ENCODE data around the gene JMY. TPM values are rescaled to one million over a fixed set of nuclear protein-coding genes. Genes with fewer than 3 reads are reported as not detected.

The JMY gene
- total RNA-seq, 1 experiment from 2014 or later: 15.6 TPM

DNA sequence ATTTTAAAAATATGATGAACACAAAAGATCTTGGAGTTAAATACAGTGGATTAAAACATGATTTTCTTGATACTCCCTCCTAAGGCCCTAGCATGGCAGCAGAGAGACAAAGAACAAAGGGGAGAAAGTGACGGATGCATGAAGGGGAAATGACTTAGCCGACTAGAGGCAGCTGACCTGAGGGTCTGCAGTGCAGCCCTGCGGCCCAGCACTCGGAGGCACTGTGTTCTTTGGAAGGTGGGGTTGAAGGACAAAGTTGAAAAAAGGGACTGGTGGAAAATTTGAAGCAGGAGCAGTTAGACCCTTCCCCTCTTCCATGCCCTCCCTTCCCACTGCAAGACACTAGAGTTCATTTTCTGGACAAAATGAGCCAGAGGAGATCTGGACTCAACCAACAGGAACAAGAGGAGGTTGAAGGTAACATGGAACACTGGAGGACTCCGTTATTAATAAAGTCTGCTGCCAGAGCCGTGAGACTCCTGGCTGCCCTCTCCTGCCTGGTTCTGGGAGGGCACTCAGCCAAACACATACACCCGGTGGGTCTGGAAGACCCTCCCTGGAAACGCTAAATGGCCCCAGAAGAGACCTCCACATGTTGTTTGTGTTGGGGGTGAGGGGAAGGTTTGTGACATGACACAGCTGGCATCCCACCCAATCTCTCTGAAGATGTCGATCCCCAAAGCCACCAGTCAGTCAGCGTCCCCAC lies 98.1 kb downstream of the JMY start (continued):
- TF ChIP-seq, protein P1, sequence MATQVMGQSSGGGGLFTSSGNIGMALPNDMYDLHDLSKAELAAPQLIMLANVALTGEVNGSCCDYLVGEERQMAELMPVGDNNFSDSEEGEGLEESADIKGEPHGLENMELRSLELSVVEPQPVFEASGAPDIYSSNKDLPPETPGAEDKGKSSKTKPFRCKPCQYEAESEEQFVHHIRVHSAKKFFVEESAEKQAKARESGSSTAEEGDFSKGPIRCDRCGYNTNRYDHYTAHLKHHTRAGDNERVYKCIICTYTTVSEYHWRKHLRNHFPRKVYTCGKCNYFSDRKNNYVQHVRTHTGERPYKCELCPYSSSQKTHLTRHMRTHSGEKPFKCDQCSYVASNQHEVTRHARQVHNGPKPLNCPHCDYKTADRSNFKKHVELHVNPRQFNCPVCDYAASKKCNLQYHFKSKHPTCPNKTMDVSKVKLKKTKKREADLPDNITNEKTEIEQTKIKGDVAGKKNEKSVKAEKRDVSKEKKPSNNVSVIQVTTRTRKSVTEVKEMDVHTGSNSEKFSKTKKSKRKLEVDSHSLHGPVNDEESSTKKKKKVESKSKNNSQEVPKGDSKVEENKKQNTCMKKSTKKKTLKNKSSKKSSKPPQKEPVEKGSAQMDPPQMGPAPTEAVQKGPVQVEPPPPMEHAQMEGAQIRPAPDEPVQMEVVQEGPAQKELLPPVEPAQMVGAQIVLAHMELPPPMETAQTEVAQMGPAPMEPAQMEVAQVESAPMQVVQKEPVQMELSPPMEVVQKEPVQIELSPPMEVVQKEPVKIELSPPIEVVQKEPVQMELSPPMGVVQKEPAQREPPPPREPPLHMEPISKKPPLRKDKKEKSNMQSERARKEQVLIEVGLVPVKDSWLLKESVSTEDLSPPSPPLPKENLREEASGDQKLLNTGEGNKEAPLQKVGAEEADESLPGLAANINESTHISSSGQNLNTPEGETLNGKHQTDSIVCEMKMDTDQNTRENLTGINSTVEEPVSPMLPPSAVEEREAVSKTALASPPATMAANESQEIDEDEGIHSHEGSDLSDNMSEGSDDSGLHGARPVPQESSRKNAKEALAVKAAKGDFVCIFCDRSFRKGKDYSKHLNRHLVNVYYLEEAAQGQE (IDR thresholded peaks at IDR 0.05; ENCODE audit: low read depth): no peak
- no peak for TF ChIP-seq TCF7L2 (IDR thresholded peaks at IDR 0.05; ENCODE audit: borderline replicate concordance, extremely low read depth, insufficient read depth, insufficient read length)
- TF ChIP-seq RAD21 (IDR thresholded peaks at IDR 0.05; ENCODE audit: low read depth): 0 out of 2 replicates have a peak, but pooled peaks have one; percentile 7
- no peak for TF ChIP-seq POLR2AphosphoS5 (IDR thresholded peaks at IDR 0.05; ENCODE audit: low read depth, low read length)

DNA sequence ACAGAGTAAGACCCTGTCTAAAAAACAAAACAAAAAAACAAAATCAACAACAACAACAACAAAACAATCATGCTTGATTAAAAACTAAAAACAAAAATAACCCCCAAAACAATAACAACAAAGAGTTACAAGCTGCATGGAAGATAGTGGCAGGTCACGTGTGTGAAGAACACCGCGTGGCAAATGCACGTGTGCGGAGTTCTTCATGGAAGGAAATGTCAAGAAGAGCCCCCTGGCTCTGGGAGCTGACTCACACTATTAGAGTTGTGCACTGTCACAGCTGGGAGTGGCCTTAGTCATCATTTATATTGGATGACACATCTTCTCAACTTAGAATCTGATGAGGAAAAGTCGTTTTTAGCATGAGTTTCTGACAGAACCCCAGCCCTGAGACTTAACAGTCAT lies 110.5 kb downstream of the JMY start:
- H3K9me3 ChIP-seq (ENCODE audit: control insufficient read depth in 1 of 2, insufficient read depth in 1 of 2, low read depth in 1 of 2, low read length in 2 of 2): no peaks in the 10 kb centered on the region
- H3K27ac ChIP-seq (ENCODE audit: low read depth, low read length): no peak overlapping the region
- H3K36me3 ChIP-seq (ENCODE audit: control insufficient read depth in 1 of 2, insufficient read depth in 2 of 2, low read length in 2 of 2): no peaks in the 10 kb centered on the region
- intact Hi-C loops (cut with micrococcal nuclease): no loop called here
- no peaks in the 10 kb centered on the region for H3K27me3 ChIP-seq (ENCODE audit: insufficient read depth, low read length)
- peaks cover 8 to 26% of the 10 kb centered on the region in 2 experiments for H3K4me1 ChIP-seq (ENCODE audit: control insufficient read depth in 1 of 2, insufficient read depth in 2 of 2, low read length in 2 of 2)
- TF ChIP-seq MAX (IDR thresholded peaks at IDR 0.05) (peak; percentile 50; the same call in 1 of the 2 replicates), SIN3A (IDR thresholded peaks at IDR 0.05; ENCODE audit: low read depth) (peak; percentile 24; the same call in 1 of the 2 replicates), SP1 (IDR thresholded peaks at IDR 0.05; ENCODE audit: low read depth) (peak; percentile 50; the same call in 1 of the 2 replicates), JUND (IDR thresholded peaks at IDR 0.05) (peak; percentile 77), FOSL1 (IDR thresholded peaks at IDR 0.05; ENCODE audit: low read depth) (peak; percentile 81)
- TF ChIP-seq, protein P2, sequence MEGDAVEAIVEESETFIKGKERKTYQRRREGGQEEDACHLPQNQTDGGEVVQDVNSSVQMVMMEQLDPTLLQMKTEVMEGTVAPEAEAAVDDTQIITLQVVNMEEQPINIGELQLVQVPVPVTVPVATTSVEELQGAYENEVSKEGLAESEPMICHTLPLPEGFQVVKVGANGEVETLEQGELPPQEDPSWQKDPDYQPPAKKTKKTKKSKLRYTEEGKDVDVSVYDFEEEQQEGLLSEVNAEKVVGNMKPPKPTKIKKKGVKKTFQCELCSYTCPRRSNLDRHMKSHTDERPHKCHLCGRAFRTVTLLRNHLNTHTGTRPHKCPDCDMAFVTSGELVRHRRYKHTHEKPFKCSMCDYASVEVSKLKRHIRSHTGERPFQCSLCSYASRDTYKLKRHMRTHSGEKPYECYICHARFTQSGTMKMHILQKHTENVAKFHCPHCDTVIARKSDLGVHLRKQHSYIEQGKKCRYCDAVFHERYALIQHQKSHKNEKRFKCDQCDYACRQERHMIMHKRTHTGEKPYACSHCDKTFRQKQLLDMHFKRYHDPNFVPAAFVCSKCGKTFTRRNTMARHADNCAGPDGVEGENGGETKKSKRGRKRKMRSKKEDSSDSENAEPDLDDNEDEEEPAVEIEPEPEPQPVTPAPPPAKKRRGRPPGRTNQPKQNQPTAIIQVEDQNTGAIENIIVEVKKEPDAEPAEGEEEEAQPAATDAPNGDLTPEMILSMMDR (IDR thresholded peaks at IDR 0.05 in 2 of 3, conservative IDR thresholded peaks at IDR 0.05 in 1 of 3; ENCODE audit: borderline replicate concordance in 1 of 3, insufficient read depth in 1 of 3, low read depth in 2 of 3, low read length in 2 of 3): no peak
- peak overlapping the region; percentile 52 for H2AFZ ChIP-seq (ENCODE audit: low read depth, low read length, poor library complexity, severe bottlenecking)
- ATAC-seq (peak; percentile 83), DNase-seq (ENCODE audit: low read depth, low spot score) (peak; percentile 56)
- ChIA-PET CTCF (no interaction called here), RAD21 (ENCODE audit: low non-redundant PET in 1 of 2, low total read pairs in 2 of 2, uncharacterized antibody in 2 of 2, unreplicated experiment in 2 of 2) (no interaction called here), POLR2A (no interaction called here)
- no TSS peak for BruUV-seq (replicated peaks)
- H3K9ac ChIP-seq (ENCODE audit: low read length): no peak overlapping the region
- 0 out of 4 replicates have a peak overlapping the region, but pooled peaks of 1 of the 2 experiments have one; percentile 29 for H3K4me3 ChIP-seq (replicated peaks in 1 of 2; ENCODE audit: low read depth in 1 of 2, low read length in 2 of 2)
- no peaks in the 10 kb centered on the region for H3K9me2 ChIP-seq (ENCODE audit: insufficient read depth)
- no peaks in the 10 kb centered on the region for H4K20me1 ChIP-seq (ENCODE audit: insufficient read depth)
- H3K4me2 ChIP-seq (ENCODE audit: low read length): peak overlapping the region; percentile 66
- H3K79me2 ChIP-seq (ENCODE audit: insufficient read depth, low read length): no peaks in the 10 kb centered on the region

Data from HCT116 (cell line).